Endothelial cell of umbilical vein (primary cell): ENCODE results near the gene PPP1R3F.

Experiments used
- CTCF ChIP-seq, 2 donors: IDR thresholded peaks; 1 replicate in 1 of 2; 2 replicates in 1 of 2; pipeline ENCODE4 v1.5.1; 2011; ENCODE audit warnings: low read length in 2 of 2, mild to moderate bottlenecking in 2 of 2, moderate library complexity in 2 of 2, control low read depth in 1 of 2, inconsistent platforms in 1 of 2, low read depth in 1 of 2; ENCODE audit not compliant: insufficient read depth in 1 of 2; ENCODE audit errors: extremely low read depth in 1 of 2
- EZH2 ChIP-seq: IDR thresholded peaks from 2 replicates; pipeline ENCODE4 v1.6.1; 2012; ENCODE audit warnings: borderline replicate concordance, low read depth, mild to moderate bottlenecking, moderate library complexity, low read length, inconsistent platforms; ENCODE audit not compliant: severe bottlenecking
- FOS ChIP-seq: IDR thresholded peaks from 2 replicates; pipeline ENCODE4 v1.6.1; 2011; ENCODE audit warnings: mild to moderate bottlenecking, low read length, moderate library complexity, borderline replicate concordance; ENCODE audit not compliant: insufficient read depth
- GATA2 ChIP-seq: IDR thresholded peaks from 2 replicates; pipeline ENCODE4 v1.7.0; 2011; ENCODE audit warnings: low read depth, mild to moderate bottlenecking, moderate library complexity, mixed read lengths, low read length; ENCODE audit not compliant: insufficient read length, insufficient read depth
- JUN ChIP-seq: IDR thresholded peaks from 2 replicates; pipeline ENCODE4 v1.6.1; 2011; ENCODE audit warnings: borderline replicate concordance, low read depth; ENCODE audit not compliant: insufficient read length, insufficient read depth
- MAX ChIP-seq: IDR thresholded peaks from 2 replicates; pipeline ENCODE4 v1.6.1; 2011; ENCODE audit not compliant: insufficient read depth, insufficient read length
- MYC ChIP-seq: IDR thresholded peaks from one replicate; pipeline ENCODE4 v1.6.1; 2011; ENCODE audit warnings: mild to moderate bottlenecking, low read depth, low read length
- POLR2A ChIP-seq: IDR thresholded peaks from 2 replicates; pipeline ENCODE4 v1.6.1; 2012; ENCODE audit warnings: low read depth, mild to moderate bottlenecking, control low read depth, low read length
- POLR2AphosphoS5 ChIP-seq: IDR thresholded peaks from 2 replicates; pipeline ENCODE4 v1.6.1; 2012; ENCODE audit warnings: low read depth, mild to moderate bottlenecking, control low read depth, low read length, moderate library complexity; ENCODE audit not compliant: insufficient read depth

GRCh38 chrX:49303346-49303745 is 33.8 kb downstream of the PPP1R3F start, which contains the start of gene GAGE10:
- TF ChIP-seq EZH2 = no peak
- no peak for TF ChIP-seq POLR2AphosphoS5
- TF ChIP-seq CTCF (IDR thresholded peaks at IDR 0.05; ENCODE audit: extremely low read depth in 1 of 2, insufficient read depth in 1 of 2, low read depth in 1 of 2, low read length in 2 of 2) = no peak
- TF ChIP-seq POLR2A = no peak
- TF ChIP-seq JUN = no peak
- TF ChIP-seq MAX = no peak
- TF ChIP-seq MYC = no peak
- no peak for TF ChIP-seq GATA2
- TF ChIP-seq FOS = no peak
